SU-DHL-6 (cell line): Measurements from ENCODE around the gene RHOBTB3.
"Not testable (repeated sequence)": the region's sequence is repeated elsewhere in the genome, so short reads cannot be mapped to it uniquely, and the experiment has no call there.

Experiments used
- EZH2phosphoT487 ChIP-seq: fragments of 200-600 bp; sonication (generic), shearing (Covaris generic); conservative IDR thresholded peaks from 2 replicates; pipeline ENCODE4 v1.6.1; 2018; ENCODE audit warnings: mild to moderate bottlenecking, antibody characterized with exemption, low read length, moderate library complexity, mixed read lengths
- TF ChIP-seq, protein P1 (sequence below): fragments of 200-600 bp; sonication (generic); IDR thresholded peaks from one replicate; pipeline ENCODE4 v1.5.1; 2017; ENCODE audit warnings: antibody characterized with exemption, mild to moderate bottlenecking, low read length, moderate library complexity; ENCODE audit not compliant: insufficient read depth, poor library complexity, severe bottlenecking

DNA sequence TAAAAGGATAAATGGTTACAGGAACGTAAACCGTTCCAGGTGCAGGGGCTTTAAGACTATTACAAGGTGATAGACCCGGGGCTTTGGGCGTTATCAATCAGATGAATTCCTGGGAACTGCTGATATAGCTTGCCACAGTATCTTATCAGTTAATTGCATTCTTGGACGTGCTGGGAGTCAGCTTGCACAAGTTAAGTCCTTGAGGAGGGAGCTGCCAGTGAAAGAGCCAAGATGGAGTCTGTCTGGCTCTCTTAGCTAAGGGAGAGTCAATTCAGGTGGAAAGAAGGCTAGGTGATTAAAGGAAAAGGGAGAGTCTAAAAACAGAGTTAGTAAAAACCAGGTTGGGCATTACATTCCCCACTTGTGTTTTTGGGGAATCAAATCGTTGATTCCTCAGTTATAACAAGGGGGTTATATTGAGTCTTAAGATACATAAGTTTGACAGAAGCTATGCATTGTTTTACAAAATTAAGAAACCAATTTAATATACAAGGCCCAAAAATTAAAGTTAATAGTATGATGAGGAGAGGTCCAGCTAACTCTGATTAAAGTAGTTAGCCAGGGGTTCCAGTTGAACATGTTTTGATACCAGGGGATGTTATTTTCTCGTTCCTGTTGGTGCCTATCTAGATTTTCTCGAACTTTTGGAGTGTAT lies 23.5 kb upstream of the RHOBTB3 start:
- TF ChIP-seq, protein P1, sequence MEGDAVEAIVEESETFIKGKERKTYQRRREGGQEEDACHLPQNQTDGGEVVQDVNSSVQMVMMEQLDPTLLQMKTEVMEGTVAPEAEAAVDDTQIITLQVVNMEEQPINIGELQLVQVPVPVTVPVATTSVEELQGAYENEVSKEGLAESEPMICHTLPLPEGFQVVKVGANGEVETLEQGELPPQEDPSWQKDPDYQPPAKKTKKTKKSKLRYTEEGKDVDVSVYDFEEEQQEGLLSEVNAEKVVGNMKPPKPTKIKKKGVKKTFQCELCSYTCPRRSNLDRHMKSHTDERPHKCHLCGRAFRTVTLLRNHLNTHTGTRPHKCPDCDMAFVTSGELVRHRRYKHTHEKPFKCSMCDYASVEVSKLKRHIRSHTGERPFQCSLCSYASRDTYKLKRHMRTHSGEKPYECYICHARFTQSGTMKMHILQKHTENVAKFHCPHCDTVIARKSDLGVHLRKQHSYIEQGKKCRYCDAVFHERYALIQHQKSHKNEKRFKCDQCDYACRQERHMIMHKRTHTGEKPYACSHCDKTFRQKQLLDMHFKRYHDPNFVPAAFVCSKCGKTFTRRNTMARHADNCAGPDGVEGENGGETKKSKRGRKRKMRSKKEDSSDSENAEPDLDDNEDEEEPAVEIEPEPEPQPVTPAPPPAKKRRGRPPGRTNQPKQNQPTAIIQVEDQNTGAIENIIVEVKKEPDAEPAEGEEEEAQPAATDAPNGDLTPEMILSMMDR, result not testable (repeated sequence)
- not testable (repeated sequence) for TF ChIP-seq EZH2phosphoT487
